ENCODE measurements around the gene MAPK11.

DNA sequence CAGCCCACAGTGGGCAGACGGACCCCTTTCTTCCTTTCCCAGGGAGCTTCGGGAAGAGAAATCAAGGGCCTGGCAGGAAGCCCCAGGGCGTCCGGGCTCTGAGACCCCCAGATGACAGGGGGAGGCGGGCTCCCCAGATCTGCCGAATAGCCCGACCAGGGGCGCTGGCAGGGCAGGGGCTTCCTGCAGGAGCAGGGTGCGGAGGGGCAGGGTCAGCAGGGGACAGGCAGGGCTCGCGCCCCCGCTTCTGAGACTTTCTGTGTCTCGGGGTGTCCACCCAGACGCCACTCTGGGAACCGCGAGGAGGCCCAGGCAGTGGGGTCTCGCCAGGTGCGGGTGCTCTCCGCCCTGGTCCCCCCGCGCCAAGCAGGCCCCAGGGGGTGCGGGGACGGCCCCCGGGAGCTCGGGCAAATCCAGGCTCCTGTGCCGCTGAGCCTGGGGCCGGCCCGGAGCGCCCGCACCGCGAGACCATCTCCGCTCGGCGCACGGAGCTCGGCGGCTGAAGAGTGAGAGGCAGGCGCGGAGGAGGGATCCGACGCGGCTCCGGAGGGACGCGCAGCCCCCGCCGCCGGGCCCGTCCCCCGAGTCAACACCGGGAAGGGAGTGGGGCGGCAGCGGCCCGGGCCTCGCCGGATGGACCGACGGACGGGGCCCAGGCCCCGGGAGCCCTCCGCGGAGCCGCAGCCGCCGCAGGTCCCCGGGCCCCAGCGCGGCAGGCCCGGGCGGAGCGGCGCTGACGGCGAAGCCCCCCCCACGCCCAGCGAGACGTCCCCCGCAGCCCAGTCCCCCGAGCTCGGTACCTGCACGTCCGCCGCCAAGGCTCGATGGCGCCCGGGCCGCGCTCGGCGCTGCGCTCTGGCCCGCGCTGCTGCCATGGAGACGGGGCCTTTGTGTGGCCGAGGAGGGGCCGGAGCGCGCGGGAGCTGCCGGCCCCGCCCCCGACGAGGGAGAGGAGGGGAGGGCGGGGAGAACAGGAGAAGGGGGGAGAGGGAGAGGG lies 36.9 kb upstream of the MAPK11 start, which contains the start of gene PLXNB2:
- TF ChIP-seq POLR2A (IDR thresholded peaks at IDR 0.05) (peak; percentile 56), EP300 (IDR thresholded peaks at IDR 0.05) (no peak)
- TF ChIP-seq, protein P1, sequence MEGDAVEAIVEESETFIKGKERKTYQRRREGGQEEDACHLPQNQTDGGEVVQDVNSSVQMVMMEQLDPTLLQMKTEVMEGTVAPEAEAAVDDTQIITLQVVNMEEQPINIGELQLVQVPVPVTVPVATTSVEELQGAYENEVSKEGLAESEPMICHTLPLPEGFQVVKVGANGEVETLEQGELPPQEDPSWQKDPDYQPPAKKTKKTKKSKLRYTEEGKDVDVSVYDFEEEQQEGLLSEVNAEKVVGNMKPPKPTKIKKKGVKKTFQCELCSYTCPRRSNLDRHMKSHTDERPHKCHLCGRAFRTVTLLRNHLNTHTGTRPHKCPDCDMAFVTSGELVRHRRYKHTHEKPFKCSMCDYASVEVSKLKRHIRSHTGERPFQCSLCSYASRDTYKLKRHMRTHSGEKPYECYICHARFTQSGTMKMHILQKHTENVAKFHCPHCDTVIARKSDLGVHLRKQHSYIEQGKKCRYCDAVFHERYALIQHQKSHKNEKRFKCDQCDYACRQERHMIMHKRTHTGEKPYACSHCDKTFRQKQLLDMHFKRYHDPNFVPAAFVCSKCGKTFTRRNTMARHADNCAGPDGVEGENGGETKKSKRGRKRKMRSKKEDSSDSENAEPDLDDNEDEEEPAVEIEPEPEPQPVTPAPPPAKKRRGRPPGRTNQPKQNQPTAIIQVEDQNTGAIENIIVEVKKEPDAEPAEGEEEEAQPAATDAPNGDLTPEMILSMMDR (IDR thresholded peaks at IDR 0.05) = peak in 1 of 3 donors; percentile 25

All from ovary (tissue), 3 donors.